Measurements from ENCODE around the gene HPCAL1. TPM values are rescaled to one million over a fixed set of nuclear protein-coding genes. Genes with fewer than 3 reads are reported as not detected.

The HPCAL1 gene
- total RNA-seq, 1 donor from 2014 or later, result 13.1 TPM

DNA sequence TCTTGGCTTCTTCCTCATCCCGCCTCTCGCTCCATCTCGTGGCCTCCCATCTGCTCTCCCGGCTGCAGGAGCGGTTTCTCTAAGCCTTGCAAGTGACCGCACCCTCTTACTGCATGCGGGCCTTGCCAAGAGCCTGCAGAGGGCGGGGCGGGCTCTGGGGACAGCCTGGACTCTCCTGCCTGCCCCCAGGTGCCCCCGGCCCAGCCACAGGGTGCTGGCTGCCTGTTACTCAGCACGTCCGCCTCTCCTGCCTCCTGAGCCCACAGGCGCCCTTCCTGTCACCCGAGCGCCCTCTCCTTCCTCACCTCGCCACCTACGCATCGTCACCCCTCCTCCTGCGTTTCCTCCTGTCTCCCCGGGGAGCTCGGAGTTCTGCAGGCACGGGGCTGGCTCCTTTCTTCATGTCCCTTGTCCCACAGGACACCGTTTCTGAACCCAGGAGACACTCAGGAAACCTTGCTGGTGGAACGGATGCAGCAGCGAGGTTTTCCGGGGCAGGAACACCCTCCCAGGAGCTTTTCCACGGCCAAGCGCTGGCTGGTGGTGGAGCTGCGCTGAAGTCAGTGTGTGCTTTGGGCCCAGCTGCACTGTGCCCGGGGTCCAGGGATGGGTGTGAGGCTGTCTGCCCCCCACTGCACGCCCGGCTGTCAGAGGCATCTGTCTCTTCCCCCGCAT lies 28.5 kb downstream of the HPCAL1 start:
- Mint-ChIP-seq H3K4me3 (ENCODE audit: unreplicated experiment) (no peak overlapping the region), H3K4me1 (ENCODE audit: low read depth, unreplicated experiment) (peaks cover 37% of the 10 kb centered on the region), H3K36me3 (ENCODE audit: unreplicated experiment) (peaks cover 5% of the 10 kb centered on the region), H3K27me3 (ENCODE audit: unreplicated experiment) (peaks cover 2% of the 10 kb centered on the region), H3K27ac (ENCODE audit: unreplicated experiment) (no peak overlapping the region), H3K9me3 (ENCODE audit: unreplicated experiment) (peaks cover 3% of the 10 kb centered on the region)
- TF ChIP-seq, protein P1, sequence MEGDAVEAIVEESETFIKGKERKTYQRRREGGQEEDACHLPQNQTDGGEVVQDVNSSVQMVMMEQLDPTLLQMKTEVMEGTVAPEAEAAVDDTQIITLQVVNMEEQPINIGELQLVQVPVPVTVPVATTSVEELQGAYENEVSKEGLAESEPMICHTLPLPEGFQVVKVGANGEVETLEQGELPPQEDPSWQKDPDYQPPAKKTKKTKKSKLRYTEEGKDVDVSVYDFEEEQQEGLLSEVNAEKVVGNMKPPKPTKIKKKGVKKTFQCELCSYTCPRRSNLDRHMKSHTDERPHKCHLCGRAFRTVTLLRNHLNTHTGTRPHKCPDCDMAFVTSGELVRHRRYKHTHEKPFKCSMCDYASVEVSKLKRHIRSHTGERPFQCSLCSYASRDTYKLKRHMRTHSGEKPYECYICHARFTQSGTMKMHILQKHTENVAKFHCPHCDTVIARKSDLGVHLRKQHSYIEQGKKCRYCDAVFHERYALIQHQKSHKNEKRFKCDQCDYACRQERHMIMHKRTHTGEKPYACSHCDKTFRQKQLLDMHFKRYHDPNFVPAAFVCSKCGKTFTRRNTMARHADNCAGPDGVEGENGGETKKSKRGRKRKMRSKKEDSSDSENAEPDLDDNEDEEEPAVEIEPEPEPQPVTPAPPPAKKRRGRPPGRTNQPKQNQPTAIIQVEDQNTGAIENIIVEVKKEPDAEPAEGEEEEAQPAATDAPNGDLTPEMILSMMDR (IDR thresholded peaks at IDR 0.05; ENCODE audit: partially characterized antibody, unreplicated experiment), result no peak
- DNase-seq, result peak; percentile 47

DNA sequence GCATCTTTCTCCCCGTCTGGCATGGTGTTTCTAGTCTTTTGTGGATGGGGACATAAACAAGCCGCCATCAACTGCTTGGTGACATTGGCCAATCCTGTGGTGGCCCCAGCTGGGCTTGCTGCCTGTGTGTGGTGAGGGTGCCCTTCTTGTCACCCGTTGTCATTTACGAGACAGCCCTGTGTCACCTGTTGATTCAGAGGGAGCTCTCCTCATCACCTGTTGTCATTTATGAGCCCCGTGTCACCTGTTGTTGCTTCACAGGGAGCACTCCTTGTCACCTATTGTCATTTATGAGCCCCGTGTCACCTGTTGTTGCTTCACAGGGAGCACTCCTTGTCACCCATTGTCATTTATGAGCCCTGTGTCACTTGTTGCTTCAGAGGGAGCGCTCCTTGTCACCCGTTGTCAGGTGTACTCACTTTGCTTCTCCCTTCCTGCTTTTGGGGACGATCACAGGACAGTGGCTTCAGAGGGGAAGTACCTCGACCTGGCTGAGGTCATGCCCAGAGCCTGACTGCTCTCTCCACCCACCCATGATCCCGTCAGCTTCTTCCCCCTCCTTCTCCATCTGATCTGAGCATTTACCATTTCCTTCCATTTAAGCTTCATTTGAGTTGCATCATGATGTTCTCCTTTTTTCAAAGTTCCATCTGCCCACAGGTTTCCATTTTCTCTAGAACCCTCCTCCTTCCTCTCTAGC lies 29.1 kb downstream of the HPCAL1 start:
- H3K27me3 Mint-ChIP-seq (ENCODE audit: unreplicated experiment), result peaks cover 2% of the 10 kb centered on the region

DNA sequence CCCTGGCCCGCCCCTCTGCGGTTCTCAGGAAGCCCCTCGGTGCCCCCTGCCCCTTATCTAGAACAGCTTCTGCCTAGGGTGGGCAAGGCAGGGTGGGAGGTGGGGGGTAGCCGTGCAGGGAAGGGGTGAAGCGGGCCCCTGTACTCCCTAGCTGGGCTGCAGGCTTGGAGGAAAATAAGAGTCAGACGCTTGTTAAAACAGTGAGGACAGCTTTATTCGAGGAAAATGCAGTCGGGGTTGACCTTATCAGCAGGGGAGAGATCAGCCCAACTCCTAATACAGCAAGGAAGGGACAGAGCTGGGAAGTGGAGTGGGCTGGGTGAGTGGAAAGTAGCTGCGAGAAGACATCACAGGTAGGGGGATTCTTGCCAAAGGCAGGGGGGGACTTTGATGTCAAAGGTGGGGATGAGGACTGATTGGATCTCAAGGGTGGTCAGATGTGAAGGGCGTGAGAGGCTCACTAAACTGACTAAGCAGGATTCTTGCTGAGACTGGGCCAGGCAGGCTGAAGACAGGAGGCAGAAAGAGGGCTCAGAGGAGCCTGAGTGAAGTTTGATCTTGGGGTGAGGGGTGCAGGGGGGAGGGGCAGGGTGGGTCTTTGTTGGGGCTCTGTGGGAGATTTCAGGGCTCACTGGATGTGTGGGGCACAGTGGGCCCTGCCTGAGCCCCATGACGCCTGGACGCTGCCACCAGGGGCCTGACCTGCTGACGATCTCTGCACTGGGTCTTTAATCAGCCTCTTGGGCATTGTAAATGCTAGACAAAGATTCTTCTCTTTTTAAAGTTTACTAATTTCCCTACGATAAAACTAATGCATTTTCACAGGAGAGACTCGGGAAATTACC lies 29.9 kb downstream of the HPCAL1 start:
- no peak overlapping the region for H3K27ac Mint-ChIP-seq (ENCODE audit: unreplicated experiment)
- peaks cover 32% of the 10 kb centered on the region for H3K4me1 Mint-ChIP-seq (ENCODE audit: low read depth, unreplicated experiment)
- H3K4me3 Mint-ChIP-seq (ENCODE audit: unreplicated experiment), result no peak overlapping the region
- H3K9me3 Mint-ChIP-seq (ENCODE audit: unreplicated experiment), result peaks cover 3% of the 10 kb centered on the region
- DNase-seq, result no peak
- peaks cover 5% of the 10 kb centered on the region for H3K36me3 Mint-ChIP-seq (ENCODE audit: unreplicated experiment)
- TF ChIP-seq, protein P1 (IDR thresholded peaks at IDR 0.05; ENCODE audit: partially characterized antibody, unreplicated experiment), result no peak
- peaks cover 2% of the 10 kb centered on the region for H3K27me3 Mint-ChIP-seq (ENCODE audit: unreplicated experiment)

More for the DNA sequence above, 29.1 kb downstream of the HPCAL1 start:
- Mint-ChIP-seq H3K27ac (ENCODE audit: unreplicated experiment) (peak overlapping the region; percentile 12), H3K4me3 (ENCODE audit: unreplicated experiment) (no peak overlapping the region), H3K4me1 (ENCODE audit: low read depth, unreplicated experiment) (peaks cover 34% of the 10 kb centered on the region), H3K9me3 (ENCODE audit: unreplicated experiment) (peaks cover 3% of the 10 kb centered on the region), H3K36me3 (ENCODE audit: unreplicated experiment) (peaks cover 5% of the 10 kb centered on the region)
- DNase-seq, result no peak
- TF ChIP-seq, protein P1 (IDR thresholded peaks at IDR 0.05; ENCODE audit: partially characterized antibody, unreplicated experiment), result no peak

DNA sequence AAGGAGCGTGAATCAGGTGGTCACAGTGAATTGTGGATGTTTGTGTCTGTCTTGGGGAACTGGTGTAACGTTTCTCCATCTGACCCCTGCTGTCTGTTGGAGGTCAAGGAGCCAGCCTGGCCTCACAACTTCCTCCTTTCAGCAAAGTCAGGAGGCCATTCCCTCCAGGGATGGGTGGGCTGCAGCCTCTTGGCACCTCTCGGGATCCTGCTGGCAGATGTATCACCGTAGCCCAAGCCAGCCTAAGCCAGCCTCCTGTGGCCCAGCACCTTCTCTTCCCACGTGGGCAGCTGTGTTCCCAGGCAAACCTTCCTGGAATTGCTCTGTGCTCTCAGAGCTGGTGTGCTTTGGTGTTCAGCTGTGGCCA lies 30.5 kb downstream of the HPCAL1 start:
- Mint-ChIP-seq H3K4me1 (ENCODE audit: low read depth, unreplicated experiment) (peaks cover 32% of the 10 kb centered on the region), H3K27me3 (ENCODE audit: unreplicated experiment) (peaks cover 2% of the 10 kb centered on the region), H3K27ac (ENCODE audit: unreplicated experiment) (no peak overlapping the region), H3K9me3 (ENCODE audit: unreplicated experiment) (peaks cover 3% of the 10 kb centered on the region), H3K36me3 (ENCODE audit: unreplicated experiment) (peaks cover 5% of the 10 kb centered on the region), H3K4me3 (ENCODE audit: unreplicated experiment) (no peak overlapping the region)
- DNase-seq, result no peak
- TF ChIP-seq, protein P1 (IDR thresholded peaks at IDR 0.05; ENCODE audit: partially characterized antibody, unreplicated experiment), result no peak

Data from glutamatergic neuron (in vitro differentiated cells).